Activated CD8-positive, alpha-beta memory T cell treated with anti-CD3 and anti-CD28 coated beads, Interleukin-2, amount 50 U/mL, for 48 hours (primary cell): ENCODE measurements around the gene F10.
"Not testable (repeated sequence)": the region's sequence is repeated elsewhere in the genome, so short reads cannot be mapped to it uniquely, and the experiment has no call there.

Experiments used
- DNase-seq: peaks from one replicate; pipeline ENCODE4 v3.0.0-alpha.2; 2020

The F10 gene

DNA sequence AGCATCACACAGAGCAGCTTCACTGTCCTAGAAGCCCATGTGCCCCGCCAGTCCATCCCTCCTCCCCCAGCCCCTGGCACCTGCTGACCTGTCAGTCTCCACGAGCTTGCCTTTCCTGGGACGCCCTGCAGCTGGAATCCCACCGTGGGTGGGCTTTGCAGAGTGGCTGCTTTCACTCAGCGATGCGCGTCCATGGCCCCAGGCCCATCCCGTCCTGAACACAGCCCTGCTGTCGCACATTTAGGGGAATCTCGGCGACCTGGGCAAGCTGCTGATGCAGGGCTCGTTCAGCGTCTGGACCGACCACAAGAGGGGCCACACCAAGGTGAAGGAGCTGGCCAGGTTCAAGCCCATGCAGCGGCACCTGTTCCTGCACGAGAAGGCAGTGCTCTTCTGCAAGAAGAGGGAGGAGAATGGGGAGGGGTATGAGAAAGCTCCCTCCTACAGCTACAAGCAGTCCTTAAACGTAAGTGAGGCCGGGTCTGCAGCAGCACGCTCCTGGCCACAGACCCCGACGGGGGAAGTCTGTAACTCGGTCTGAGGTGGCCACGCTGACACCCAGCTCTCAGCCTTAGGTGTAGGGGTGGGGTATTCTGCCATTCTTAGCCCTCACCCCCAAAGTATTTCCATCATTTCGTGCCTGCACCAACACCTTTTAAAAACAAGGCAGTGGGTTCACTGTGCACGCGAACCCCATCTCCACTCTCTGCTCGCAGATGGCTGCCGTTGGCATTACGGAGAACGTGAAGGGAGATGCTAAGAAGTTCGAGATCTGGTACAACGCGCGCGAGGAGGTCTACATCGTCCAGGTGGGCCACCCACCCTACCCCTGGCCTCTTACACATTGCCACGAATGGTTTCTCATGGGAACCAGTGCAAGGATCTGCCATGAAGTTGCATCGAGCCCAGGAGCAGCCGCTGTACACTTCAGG is 35.3 kb upstream of the F10 start:
- no peak for DNase-seq

DNA sequence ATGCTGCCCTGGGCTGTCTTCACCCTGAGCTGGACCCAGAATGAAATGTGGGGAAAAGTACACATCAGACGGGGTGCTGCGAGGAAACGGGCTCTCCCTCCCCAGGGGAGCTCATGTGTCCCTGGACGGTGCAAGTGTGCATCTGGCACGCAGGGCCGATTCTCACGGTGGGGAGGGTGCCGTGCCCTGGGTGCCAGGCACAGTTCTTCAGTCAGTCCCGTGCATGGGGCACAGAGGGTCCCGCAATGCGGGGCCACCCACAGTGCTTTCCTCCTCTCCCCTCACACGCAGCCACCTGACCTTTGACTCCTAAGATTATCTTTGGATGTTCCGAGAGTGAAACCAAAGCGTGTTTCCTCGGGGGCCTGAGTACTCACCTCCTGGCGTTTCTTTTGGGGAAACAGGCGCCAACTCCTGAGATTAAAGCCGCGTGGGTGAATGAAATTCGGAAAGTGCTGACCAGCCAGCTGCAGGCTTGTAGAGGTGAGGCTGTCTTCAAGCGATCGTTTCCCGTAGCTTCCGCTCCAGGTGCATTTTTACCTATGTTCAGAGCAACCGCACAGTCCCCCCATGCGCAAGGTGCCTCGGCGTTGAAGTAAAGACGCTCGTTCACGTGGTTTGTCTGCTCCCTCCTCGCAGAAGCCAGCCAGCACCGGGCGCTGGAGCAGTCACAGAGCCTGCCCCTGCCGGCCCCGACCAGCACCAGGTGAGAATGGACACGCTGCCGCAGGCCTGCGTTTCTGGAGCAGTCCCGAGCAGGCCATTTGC is 34.5 kb upstream of the F10 start:
- no peak for DNase-seq

DNA sequence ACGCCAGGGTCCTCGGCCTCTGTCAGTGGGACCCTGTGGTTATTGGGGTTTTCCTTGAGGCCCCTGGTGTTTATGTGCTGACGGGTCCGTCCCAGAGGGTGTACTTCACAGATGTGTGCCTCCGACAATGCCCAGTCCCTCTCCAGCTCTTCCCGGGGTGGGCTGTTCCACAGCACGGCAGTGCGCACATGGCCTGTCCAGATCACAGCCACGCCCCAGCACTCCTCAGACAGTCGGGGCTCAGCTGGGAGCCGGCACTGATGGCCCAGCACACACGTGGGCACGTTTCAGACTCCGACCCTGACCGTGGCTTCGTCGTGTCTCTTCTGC is 33.9 kb upstream of the F10 start:
- no peak for DNase-seq

DNA sequence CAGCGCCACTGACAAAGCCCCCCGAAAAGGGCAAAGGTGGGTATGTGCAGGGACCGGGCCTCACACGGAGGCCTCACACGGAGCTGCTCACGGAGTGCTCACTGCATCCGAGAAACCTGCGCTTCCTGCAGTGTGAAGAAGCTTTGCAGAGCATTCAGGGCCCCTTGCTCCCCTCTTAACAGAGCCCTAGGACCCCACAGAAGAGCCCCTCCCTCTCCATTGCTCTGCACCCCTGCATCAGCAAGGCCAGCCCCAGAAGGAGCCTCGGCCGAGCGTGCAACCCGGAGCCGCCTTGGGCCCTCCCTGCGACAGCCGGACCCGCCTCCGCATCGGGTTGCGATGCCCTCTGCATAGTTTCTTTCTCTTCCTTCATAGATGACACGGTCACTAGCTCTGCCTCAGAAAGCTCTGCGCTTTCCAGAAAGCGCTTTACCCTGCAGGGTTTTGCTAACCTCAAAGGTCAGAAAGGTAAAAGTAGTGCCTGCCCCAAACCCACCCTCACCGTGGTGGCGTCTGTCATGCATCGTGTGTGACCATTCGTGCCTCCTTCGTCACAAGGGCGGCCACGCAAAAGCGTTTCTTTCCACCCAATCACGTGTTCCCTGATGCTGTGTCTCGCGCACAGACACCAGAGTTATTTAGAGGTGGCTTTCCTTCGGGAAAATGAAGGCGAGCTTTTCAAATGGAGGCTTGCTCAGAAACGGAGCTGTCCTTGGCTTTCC is 32.7 kb upstream of the F10 start:
- no peak for DNase-seq

DNA sequence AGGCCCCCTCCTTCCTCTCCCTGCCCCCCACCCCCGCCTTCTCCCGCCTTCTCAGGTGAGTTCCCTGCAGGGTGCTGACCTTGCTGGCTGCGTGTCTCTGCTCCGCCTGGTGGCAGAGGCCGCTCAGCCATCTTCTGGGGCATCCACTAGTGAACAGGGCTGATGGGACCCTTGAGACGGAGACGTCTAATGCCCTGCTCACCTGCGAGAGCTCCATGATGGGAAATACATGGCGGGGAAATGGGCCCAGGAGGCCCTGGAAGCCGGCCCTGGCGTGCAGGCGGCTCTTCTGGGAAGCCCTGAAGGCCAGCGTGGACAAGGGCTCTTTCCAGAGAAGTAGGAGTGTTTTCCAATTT is 32.2 kb upstream of the F10 start:
- DNase-seq: no peak

DNA sequence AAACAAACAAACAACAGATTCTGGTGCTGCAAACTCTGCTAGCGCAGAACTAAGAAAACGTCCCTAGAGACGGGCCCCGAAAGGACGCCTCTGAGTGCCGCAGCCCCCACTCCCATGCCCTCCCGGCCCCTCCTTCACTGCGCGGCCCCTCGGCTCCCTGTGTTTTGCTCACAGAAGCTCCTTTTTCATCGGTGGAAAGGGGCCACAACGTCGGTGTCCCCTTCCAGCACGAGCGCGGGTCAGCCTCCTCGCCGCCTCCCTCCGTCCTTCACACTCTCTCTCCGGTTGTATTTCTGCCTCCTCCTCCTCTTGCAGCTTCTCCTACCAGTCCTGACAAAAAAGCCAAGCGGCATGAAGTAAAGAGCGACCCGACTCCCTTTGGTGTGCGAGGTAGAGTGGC is 31.8 kb upstream of the F10 start:
- DNase-seq: no peak

DNA sequence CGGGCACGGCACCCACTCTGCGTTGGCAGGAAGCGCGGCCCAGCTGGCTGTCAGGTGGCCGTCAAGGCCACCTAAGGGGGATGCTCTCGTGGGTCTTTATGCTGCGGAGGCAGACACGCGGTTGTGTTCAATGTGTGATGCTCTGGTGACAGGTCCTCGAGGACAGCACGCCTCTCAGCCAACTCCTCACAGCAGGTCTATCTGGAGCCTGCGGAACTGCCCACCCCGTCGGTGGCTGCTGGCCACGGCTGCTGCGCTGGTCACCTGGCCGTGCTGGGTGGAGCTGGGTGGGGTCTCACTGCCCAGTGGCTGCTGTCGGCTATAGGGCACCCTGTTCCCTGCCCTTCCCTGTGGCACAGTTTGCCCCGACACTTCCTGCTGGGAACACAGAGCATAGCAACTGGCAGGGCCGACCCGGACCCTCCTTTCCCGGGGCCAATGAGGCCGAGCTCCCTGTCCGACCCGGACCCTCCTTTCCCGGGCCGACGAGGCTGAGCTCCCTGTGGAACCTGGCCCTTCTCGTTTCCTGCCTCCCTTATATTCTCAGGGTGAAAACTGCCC is 31.3 kb upstream of the F10 start:
- DNase-seq: no peak

DNA sequence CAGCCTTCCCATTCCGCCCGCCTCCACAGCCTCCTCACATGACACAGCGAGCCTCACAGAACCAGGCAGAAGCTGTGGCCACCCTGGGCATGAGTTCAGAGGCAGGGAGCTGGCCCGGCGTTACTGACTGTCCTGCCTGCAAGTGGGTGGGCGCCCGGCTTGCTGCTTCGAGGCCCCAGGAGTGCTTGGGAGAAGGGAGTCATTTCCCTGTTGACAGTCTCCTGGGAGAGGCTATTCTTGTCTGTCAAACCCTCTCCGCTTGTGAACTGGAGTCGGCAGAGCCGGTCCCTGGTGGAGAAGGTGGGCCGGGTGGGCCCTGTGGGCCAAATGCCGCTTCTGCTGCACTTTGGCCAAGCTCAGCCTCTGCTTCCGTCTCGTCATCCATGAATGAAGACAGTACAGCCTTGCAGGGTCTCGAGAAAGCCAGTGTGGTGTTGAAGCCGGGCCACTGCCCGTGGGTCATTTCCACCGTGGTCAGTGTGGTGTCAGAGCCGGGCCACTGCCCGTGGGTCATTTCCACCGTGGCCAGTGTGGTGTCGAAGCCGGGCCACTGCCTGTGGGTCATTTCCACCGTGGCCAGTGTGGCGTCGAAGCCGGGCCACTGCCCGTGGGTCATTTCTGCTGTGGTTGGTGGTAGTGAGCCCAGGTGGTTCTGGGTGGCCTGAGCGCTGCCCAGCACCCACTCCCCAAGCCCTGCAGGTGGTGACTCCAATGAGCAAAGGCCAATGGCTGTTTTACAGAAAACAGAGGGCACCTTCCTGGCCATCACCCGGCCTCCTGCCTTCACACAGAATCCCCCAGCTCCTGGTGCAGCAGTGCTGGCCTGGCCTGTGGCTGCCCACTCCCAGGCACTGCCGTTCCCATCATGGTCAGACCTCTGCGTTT is 30.5 kb upstream of the F10 start:
- DNase-seq: no peak

DNA sequence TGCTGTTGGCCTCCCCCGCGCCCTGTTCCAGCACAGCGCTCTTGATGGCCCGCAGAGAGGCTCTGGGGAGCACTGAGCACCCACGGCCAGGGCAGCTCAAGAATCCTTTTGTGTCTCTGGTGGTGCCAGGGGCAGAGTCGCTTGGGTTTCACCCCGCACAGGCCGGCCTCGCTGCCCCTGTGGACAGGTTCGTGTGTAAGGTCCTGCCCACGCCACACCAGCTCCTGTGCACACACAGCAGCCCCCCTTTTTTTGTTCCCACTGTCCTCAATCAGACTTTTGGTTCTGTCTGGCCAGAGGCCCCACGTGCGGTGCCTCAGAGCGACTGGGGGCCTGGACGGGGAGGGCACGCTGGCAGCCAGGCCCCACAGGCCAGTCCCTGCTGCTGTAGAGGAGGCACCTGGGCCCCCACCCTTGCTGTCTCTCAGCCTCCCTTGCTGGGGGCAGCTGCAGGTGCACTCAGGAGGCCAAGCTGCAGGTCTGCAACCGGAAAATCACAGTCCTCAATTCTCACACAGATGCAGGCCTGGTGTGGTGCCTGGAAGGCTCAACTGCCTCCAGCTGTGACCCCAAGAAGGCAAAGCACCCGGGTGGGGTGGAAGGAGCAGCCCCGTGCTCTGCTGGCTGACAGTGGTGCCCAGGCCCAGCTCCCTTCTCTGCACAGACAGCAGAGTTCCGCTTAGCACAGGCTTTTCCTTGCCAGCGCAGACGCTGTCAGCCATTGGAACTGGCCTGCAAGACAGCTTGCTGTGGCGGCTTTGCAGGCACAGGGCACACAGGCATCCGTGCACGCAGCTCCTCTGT is 29.6 kb upstream of the F10 start:
- DNase-seq: no peak

DNA sequence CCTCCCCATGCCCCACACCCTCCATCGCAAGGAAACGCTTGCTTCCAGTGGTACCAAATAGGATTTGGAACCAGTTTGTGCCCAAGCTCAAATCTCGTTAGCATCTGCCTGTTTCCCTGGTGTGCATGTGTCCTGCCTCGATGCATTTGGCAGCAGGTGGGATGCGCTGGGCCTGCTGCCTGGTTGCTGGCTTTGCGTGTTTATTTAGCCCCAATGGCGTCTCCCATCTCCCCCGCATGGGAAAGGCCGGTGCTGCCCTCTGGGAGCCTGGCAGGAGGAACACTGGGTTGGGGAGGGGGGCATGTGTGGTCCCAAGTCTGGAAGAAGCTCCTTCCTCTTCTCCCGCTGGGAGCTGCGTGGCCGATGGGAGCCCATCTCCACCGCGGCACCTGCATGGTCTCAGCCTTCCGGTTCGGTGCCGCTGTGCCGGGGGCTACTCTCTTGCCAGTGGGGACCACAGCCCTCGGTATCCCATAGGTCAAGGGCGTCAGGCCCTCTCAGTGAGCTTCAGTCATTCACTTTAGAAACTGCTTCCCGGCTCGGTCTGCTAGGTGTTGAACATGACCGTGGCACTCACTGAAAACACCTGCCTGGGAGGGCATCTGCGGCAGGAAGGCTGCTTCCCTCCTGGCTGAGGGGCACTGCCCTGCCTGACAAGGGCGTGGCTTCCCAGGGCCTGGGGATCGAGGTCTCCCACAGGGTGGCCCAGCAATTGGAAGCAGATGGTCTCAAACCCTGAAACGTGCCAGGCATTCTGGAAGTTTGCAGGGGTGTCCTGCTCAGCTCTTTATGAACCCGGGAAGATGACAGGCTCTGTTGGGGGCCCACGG is 28.8 kb upstream of the F10 start:
- DNase-seq: no peak

DNA sequence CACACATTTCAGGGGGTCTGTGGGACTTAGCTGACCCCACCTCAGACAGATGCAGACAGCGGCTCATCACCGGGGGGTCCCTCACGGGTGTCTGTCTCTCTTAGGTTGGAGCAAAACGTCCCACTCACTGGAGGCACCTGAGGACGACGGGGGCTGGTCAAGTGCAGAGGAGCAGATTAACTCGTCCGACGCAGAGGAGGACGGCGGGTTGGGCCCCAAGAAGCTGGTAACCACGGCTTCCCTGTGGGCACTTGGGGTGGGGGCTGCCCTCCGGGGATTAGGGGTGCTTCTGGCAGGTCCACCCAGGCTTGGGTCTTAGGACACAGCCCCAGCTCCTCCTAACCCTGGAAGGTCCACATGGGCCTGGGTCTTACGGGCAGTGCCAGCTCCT is 28.2 kb upstream of the F10 start:
- DNase-seq: no peak

DNA sequence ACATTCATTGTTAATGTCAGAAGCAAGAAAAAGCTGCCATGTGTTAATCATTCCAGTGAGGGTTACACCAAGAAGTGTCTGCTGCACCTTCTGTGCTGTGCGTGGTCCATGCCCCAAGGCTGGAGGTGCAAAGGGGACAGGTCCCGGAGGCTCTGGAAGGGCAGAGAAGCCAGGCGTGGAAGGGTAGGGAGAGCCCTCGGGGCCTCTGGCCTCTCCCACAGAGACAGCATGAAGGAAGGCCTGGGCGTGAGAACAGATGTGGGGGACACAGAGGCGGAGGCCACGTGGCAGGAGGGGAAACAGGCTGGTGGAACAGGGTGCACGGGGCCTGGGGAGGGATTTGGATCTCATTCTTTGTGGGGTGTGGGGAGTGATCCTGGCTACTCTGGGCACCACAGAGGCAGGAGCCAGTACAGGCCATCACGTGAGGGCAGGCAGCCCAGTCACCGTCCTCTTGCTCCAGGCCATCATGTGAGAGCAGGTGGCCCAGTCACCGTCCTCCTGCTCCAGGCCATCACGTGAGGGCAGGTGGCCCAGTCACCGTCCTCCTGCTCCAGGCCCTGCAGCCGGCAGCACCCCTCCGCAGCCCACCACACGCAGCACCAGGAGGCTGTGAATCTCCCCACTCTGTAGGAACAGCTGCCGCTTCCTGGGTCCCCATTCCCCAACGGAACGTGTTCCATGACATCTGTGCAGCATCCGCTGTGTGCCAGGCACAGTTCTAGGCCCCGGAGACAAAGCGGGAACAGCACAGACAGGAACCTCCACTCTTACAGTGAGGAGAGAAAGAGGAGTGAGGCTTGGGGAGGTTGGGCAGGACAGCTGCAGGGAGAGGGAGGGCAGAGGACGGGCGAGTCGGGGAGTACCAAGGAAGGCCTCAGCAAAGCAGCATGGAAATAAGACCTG is 27.2 kb upstream of the F10 start:
- no peak for DNase-seq

DNA sequence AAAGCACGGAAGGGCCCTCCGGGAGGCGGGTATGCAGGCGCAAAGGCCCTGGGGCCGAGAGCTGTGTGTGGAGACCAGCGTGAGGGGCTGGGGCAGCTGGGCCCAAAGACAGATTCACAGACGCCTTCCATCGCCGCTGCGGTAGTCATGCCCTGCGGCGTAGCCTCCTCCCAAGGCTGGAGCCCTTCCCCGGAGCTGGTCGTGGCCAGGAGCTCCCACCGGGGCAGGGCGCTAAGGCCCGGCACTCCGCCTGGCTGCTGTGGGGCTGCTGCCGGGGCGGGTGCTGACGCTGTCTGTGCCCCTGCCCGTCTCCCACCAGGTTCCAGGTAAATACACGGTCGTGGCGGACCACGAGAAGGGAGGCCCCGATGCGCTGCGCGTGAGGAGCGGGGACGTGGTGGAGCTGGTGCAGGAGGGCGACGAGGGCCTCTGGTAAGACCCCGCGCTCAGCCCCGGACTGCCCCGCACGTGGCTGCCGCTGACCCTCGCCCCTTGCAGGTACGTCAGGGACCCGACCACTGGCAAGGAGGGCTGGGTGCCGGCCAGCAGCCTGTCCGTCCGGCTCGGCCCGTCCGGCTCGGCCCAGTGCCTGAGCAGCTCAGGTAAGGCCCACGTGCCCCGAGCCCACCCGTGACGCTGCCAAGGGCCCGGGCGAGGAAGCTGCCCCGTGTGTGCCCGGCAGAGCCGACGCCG is 26.4 kb upstream of the F10 start:
- DNase-seq: no peak

DNA sequence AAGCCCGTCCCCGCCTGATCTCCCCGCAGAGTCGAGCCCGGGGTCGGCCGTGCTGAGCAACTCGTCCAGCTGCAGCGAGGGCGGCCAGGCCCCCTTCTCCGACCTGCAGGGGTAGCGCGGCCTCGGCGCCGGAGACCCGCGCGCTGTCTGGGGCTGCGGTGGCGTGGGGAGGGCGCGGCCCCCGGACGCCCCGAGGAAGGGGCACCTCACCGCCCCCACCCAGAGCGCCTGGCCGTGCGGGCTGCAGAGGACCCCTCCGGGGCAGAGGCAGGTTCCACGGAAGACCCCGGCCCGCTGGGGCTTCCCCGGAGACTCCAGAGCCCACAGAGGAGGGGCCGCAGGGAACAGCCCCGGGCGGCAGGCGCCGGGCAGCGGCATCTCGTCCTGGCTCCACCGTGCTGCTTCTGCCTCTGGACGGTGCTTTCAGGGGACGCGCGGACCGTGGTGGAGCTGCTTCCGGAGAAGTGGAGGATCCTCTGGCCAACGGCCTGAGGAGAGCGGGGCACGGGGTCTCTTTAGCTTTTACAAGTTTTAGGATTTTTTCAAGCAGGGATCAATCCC is 25.8 kb upstream of the F10 start:
- DNase-seq: no peak

DNA sequence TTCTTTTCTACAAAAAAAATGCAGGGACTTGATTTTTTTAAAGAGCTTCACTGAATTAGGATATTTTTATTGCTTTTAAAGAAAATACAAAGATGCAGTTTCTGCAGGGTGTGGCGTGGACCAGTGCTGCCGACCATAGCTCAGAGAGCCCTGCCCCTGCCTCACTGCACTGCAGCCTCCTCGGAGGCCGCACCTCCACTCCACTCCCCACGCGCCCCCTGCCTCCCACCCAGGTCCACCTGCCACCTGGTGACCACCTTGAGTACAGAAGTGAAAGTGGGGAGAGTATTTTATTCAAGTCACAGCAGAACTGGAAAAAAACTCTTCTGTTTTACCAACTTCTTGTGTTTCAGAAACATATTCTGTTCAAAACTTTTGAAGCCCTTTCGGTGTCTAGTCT is 24.9 kb upstream of the F10 start:
- DNase-seq: no peak

DNA sequence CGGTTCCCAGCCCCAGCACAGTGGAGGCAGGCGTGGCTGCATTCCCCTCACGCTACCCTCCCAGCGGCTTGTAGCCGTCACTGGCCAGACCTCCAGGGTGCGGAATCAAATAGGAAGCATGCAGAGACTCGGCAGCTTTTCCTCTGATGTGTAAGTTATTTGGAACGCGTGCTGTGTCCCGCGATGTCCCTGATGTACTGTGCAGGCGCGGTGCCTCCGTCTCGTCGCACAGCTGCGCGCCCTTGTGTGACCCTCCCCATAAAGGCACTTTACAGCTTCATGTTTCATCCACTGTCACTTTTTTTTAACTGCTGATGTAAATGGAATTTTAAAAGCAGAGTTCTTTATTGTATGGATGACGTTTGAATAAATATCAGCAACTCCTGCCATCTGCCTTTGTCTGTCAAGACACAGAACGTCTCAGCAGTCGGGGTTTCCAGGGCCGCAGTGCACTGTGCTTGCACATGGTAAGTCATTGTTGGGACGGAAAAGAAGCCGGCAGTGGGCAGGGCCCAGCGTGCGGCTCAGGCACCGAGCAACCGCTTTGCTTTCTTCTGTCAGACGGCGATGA is 24.4 kb upstream of the F10 start:
- DNase-seq: no peak

DNA sequence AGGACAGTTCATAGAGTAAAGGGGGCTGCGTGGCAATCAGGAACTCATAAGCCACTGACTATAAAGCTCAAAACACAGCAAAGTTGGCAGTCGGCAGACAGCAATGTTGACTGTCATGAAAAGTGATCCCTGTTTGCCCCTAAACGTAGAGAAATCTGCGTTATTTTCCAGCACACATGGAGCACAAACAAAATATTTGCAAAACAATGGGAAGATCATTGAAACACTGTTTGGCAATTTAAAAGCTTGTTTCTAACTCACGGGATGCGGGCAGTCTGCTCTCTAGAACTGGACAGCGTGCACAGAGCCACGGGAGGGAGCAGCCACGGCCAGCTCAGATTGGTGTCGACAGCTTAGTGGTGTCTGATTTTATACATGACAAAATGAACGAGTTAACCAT is 23.5 kb upstream of the F10 start:
- DNase-seq: no peak

DNA sequence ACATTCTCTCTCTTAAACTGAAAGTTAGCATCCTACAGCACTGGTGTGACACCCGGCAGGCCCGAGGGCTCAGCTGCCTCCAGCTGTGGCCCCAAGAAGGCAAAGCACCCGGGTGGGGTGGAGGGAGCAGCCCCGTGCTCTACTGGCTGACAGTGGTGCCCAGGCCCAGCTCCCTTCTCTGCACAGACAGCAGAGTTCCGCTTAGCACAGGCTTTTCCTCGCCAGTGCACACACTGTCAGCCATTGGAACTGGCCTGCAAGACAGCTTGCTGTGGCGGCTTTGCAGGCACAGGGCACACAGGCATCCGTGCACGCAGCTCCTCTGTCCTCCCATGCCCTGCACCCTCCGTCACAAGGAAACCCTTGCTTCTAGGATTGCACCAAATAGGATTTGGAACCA is 20.3 kb upstream of the F10 start:
- DNase-seq: not testable (repeated sequence)
